ENCODE data around the gene DNLZ. TPM values are rescaled to one million over a fixed set of nuclear protein-coding genes. Genes with fewer than 3 reads are reported as not detected.

The DNLZ gene
- total RNA-seq, 1 donor from 2014 or later: 15.5 TPM

DNA sequence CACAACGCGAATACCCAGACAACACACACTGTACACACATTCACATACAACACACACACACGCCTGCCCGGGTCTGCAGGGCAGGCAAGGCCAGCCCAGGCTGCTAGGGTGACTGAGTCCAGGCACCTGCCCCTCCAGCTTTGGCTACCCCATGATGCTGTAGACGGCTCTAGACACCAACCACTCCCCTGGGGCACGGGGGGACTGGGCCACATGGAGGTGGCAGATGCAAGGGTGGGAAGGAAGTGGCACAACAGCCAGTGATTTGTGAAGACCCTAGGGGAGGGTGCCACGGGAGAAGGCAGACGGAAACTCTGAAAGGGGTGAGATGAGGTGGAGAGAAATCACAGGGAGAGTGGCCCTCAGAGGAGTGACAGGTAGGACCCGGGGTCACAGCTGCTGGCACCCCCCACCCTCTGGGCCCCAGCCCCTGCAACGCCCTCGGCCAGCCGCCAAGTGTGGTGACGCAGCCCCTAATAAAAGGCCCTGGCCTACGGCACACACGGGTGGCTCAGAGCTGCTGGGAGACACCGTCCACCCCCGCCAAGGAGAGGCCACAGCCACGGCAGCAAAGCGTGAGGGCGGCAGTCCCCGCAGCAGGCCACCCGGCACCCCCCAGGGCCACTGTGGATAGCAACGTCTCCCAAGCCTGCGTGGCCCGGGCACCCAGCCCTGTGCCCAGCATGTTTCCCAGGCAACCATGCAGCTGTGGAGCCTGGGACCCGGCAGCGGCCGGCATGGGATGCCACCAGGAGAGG lies 53.1 kb downstream of the DNLZ start:
- no peak overlapping the region for H3K4me3 ChIP-seq
- no peaks in the 10 kb centered on the region for H3K36me3 ChIP-seq
- no peak overlapping the region for H3K27ac ChIP-seq
- intact Hi-C loops (cut with DNase I): no loop called here
- TF ChIP-seq, protein P1, sequence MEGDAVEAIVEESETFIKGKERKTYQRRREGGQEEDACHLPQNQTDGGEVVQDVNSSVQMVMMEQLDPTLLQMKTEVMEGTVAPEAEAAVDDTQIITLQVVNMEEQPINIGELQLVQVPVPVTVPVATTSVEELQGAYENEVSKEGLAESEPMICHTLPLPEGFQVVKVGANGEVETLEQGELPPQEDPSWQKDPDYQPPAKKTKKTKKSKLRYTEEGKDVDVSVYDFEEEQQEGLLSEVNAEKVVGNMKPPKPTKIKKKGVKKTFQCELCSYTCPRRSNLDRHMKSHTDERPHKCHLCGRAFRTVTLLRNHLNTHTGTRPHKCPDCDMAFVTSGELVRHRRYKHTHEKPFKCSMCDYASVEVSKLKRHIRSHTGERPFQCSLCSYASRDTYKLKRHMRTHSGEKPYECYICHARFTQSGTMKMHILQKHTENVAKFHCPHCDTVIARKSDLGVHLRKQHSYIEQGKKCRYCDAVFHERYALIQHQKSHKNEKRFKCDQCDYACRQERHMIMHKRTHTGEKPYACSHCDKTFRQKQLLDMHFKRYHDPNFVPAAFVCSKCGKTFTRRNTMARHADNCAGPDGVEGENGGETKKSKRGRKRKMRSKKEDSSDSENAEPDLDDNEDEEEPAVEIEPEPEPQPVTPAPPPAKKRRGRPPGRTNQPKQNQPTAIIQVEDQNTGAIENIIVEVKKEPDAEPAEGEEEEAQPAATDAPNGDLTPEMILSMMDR (IDR thresholded peaks at IDR 0.05): no peak
- H3K4me1 ChIP-seq: no peaks in the 10 kb centered on the region
- H3K27me3 ChIP-seq: peaks cover 13% of the 10 kb centered on the region
- no peaks in the 10 kb centered on the region for H3K9me3 ChIP-seq
- DNase-seq (no peak), ATAC-seq (no peak)

DNA sequence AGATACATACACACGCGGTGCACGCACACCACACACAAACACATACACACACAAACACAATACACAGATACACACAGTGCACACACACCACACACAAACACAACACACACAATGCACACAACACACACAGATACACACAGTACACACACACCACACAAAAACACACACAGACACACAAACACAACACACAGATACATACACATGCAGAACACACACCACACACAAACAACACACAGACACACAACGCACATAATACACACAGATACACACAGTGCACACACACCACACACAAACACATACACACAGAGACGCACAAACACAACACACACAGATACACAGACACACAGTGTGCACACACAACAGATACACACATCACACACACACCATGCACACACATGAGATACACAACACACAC lies 53.7 kb downstream of the DNLZ start:
- no peak for ATAC-seq
- TF ChIP-seq, protein P1 (IDR thresholded peaks at IDR 0.05): no peak
- no peak overlapping the region for H3K27ac ChIP-seq
- no peaks in the 10 kb centered on the region for H3K36me3 ChIP-seq
- no peak overlapping the region for H3K4me3 ChIP-seq
- H3K4me1 ChIP-seq: no peaks in the 10 kb centered on the region
- no peak for DNase-seq
- intact Hi-C loops (cut with DNase I): no loop called here
- no peaks in the 10 kb centered on the region for H3K9me3 ChIP-seq
- H3K27me3 ChIP-seq: peaks cover 13% of the 10 kb centered on the region

Other genes with a start within 250 kb of the DNLZ start
- 30.7 TPM for gene TMEM250, start 244.9 kb downstream of the DNLZ start, total RNA-seq
- gene LHX3, start 158.6 kb downstream of the DNLZ start, total RNA-seq: not detected
- 13.1 TPM for gene QSOX2, start 117.9 kb downstream of the DNLZ start, total RNA-seq
- 0.09 TPM for gene CCDC187, start 59.6 kb downstream of the DNLZ start, total RNA-seq
- 27.3 TPM for gene GPSM1, start 36.2 kb downstream of the DNLZ start, total RNA-seq
- gene CARD9, start 9.9 kb upstream of the DNLZ start, total RNA-seq: 10.0 TPM
- 7.2 TPM for gene SNAPC4, start 36.4 kb upstream of the DNLZ start, total RNA-seq
- gene ENTR1, start 46.9 kb upstream of the DNLZ start, total RNA-seq: 36.4 TPM
- gene PMPCA, start 46.9 kb upstream of the DNLZ start, total RNA-seq: 41.9 TPM
- 13.0 TPM for gene INPP5E, start 76.1 kb upstream of the DNLZ start, total RNA-seq
- gene SEC16A, start 119.3 kb upstream of the DNLZ start, total RNA-seq: 63.7 TPM
- gene NOTCH1, start 182.3 kb upstream of the DNLZ start, total RNA-seq: 114 TPM